Body of pancreas (tissue), 4 donors: ENCODE results near the gene M1AP.

Experiments
- POLR2A ChIP-seq, 3 donors: fragments of 450-650 bp; IDR thresholded peaks; one replicate each; pipeline ENCODE4 v1.6.1; 2016; ENCODE audit warnings: antibody characterized with exemption in 3 of 3, mild to moderate bottlenecking in 2 of 3
- TF ChIP-seq, protein P1 (sequence below), 7 experiments: fragments of 450-650 bp in 4 of 7; fragments of 200-600 bp in 3 of 7; sonication (generic) in 3 of 7; IDR thresholded peaks; one replicate each; pipeline ENCODE4 v1.5.1; 2016 to 2019; ENCODE audit warnings: antibody characterized with exemption in 7 of 7

DNA sequence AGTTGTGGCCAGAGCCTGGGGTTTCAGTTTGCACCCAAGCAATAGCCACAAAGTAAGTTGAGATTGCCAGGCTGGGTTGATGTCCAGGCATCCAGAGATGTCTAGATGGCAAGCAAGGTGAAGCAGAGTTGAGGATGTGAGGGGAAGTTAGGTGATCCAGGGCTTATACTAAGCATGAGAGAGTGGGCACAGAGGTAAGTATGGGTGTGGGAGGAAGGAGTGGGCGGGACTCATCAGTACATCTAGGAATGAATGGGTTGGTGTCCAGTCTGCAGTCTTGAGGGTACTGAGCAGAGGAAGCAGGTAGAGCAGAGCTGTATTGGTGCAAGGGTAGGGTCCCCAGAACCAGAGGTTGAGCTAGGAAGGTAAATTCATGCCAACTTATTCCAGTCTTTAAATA, 7.4 kb upstream of the M1AP start:
- TF ChIP-seq, protein P1, sequence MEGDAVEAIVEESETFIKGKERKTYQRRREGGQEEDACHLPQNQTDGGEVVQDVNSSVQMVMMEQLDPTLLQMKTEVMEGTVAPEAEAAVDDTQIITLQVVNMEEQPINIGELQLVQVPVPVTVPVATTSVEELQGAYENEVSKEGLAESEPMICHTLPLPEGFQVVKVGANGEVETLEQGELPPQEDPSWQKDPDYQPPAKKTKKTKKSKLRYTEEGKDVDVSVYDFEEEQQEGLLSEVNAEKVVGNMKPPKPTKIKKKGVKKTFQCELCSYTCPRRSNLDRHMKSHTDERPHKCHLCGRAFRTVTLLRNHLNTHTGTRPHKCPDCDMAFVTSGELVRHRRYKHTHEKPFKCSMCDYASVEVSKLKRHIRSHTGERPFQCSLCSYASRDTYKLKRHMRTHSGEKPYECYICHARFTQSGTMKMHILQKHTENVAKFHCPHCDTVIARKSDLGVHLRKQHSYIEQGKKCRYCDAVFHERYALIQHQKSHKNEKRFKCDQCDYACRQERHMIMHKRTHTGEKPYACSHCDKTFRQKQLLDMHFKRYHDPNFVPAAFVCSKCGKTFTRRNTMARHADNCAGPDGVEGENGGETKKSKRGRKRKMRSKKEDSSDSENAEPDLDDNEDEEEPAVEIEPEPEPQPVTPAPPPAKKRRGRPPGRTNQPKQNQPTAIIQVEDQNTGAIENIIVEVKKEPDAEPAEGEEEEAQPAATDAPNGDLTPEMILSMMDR (IDR thresholded peaks at IDR 0.05), result no peak
- no peak for TF ChIP-seq POLR2A (IDR thresholded peaks at IDR 0.05)
